Activated CD8-positive, alpha-beta T cell treated with anti-CD3 and anti-CD28 coated beads for 36 hours (primary cell): Measurements from ENCODE around the gene LRBA. TPM values are rescaled to one million over a fixed set of nuclear protein-coding genes. Genes with fewer than 3 reads are reported as not detected.

ENCODE experiments used
- ATAC-seq: fragments of 200-7000 bp; cut with Tn5 transposase; one replicate; pipeline ENCODE4 v1.10.0; 2021; ENCODE audit warnings: mild to moderate bottlenecking, moderate library complexity
- CTCF ChIA-PET: fragments of 350-600 bp; sonication (Branson Sonifier 250); formaldehyde crosslinking; loops from one replicate; lab custom pipeline; 2021; ENCODE audit warnings: antibody characterized with exemption; lab: Charles Lee
- POLR2A ChIA-PET: fragments of 350-600 bp; sonication (Branson Sonifier 250); formaldehyde crosslinking; loops from one replicate; lab custom pipeline; 2021; ENCODE audit warnings: antibody characterized with exemption; lab: Charles Lee
- DNase-seq: peaks from one replicate; pipeline ENCODE4 v3.0.0-alpha.2; 2020
- H3K27ac Mint-ChIP-seq: one replicate; pipeline ENCODE4 v1.8.0; 2021; ENCODE audit warnings: mild to moderate bottlenecking, mixed read lengths
- H3K27me3 Mint-ChIP-seq: one replicate; pipeline ENCODE4 v1.8.0; 2021; ENCODE audit warnings: mixed read lengths
- H3K36me3 Mint-ChIP-seq: one replicate; pipeline ENCODE4 v1.8.0; 2021; ENCODE audit warnings: low read depth, mixed read lengths
- H3K4me1 Mint-ChIP-seq: one replicate; pipeline ENCODE4 v1.8.0; 2021; ENCODE audit warnings: low read depth, mixed read lengths
- H3K4me3 Mint-ChIP-seq: one replicate; pipeline ENCODE4 v1.8.0; 2021; ENCODE audit warnings: mild to moderate bottlenecking, moderate library complexity, mixed read lengths
- H3K9me3 Mint-ChIP-seq: one replicate; pipeline ENCODE4 v1.8.0; 2021; ENCODE audit warnings: mixed read lengths
- intact Hi-C: fragments of 100-400 bp; cut with micrococcal nuclease; formaldehyde crosslinking; loops from one replicate; pipeline ENCODE4 v1.10.0; 2022
- total RNA-seq, 2 experiments: library from RNA; stranded (reverse); gene quantifications; one replicate each; pipeline ENCODE4 v1.2.3, GENCODE V29; 2021
- TF ChIP-seq, protein P1 (sequence below): fragments of 200-600 bp; IDR thresholded peaks from one replicate; pipeline ENCODE4 v1.8.0; 2022; ENCODE audit warnings: antibody characterized with exemption, mild to moderate bottlenecking

Gene LRBA
- total RNA-seq, 2 experiments from 2014 or later = 48.1 to 52.5 TPM

DNA sequence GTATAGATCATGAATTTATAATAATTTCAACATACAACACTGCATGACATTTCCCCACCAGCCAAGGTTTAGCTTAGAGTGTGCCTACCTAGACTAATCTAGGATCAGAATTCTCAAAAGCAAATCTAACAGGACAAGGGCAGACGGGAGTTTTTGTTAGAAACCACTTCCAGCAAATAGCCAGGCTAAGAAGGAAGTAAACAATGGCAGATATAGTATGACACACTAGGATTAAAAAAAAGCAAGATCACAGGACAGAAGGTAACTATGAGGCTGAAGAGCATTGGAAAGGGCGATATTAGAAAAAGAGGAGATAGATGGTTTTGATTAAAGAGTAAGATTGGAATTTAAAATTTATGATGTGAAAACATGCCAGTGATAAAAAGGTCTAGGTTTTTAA lies 124.8 kb downstream of the LRBA start:
- POLR2A ChIA-PET = no interaction called here
- CTCF ChIA-PET = no interaction called here

DNA sequence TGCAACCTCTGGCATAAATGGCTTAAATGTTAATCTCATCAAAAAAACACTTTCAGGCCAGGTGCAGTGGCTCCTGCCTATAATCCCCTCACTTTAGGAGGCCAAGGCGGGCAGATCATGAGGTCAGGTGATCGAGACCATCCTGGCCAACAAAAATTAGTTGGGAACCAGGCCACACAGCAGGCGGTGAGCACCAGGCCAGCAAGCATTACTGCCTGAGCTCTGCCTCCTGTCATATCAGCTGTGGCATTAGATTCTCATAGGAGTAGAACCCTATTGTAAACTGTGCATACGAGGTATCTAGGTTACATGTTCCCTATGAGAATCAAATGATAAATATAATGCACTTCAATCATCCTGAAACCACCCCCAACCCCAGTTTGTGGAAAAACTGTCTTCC lies 125.8 kb downstream of the LRBA start:
- ChIA-PET POLR2A (no interaction called here), CTCF (interaction anchor here (1.1 kb wide), 1 partner anchor 14 kb away, joined by 3 read pairs; no protein-coding TSS in a partner anchor)
- H3K27ac Mint-ChIP-seq = no peak overlapping the region
- H3K36me3 Mint-ChIP-seq = peaks cover 30% of the 10 kb centered on the region
- peaks cover 32% of the 10 kb centered on the region for H3K4me1 Mint-ChIP-seq
- DNase-seq = no peak
- no peak for ATAC-seq
- H3K4me3 Mint-ChIP-seq = no peak overlapping the region
- no peaks in the 10 kb centered on the region for H3K27me3 Mint-ChIP-seq
- TF ChIP-seq, protein P1, sequence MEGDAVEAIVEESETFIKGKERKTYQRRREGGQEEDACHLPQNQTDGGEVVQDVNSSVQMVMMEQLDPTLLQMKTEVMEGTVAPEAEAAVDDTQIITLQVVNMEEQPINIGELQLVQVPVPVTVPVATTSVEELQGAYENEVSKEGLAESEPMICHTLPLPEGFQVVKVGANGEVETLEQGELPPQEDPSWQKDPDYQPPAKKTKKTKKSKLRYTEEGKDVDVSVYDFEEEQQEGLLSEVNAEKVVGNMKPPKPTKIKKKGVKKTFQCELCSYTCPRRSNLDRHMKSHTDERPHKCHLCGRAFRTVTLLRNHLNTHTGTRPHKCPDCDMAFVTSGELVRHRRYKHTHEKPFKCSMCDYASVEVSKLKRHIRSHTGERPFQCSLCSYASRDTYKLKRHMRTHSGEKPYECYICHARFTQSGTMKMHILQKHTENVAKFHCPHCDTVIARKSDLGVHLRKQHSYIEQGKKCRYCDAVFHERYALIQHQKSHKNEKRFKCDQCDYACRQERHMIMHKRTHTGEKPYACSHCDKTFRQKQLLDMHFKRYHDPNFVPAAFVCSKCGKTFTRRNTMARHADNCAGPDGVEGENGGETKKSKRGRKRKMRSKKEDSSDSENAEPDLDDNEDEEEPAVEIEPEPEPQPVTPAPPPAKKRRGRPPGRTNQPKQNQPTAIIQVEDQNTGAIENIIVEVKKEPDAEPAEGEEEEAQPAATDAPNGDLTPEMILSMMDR = no peak
- intact Hi-C loops = no loop called here
- H3K9me3 Mint-ChIP-seq = no peaks in the 10 kb centered on the region

More for the DNA sequence above, 124.8 kb downstream of the LRBA start:
- TF ChIP-seq, protein P1 = no peak
- H3K9me3 Mint-ChIP-seq = no peaks in the 10 kb centered on the region
- H3K27me3 Mint-ChIP-seq = no peaks in the 10 kb centered on the region
- H3K36me3 Mint-ChIP-seq = peaks cover 30% of the 10 kb centered on the region
- DNase-seq (no peak), ATAC-seq (no peak)
- H3K27ac Mint-ChIP-seq = no peak overlapping the region
- H3K4me3 Mint-ChIP-seq = no peak overlapping the region
- peaks cover 28% of the 10 kb centered on the region for H3K4me1 Mint-ChIP-seq
- intact Hi-C loops = no loop called here

DNA sequence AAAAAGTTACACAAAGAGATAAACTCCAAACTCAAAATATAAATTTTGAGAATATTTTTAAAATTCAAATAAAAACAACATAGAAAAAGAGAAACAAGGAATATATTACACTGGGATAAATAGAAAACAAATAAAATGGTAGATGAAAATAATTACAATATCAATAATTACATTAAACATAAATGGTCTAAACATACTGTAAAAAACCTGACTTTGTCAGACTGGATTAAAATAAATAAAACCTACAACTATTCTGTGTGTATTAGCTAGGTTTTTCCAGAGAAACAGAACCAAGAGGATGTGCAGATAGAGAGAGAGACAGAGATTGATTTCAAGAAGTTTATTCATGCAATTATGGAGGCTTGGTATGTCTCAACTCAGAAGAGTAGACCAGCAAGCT lies 126.5 kb downstream of the LRBA start:
- no peaks in the 10 kb centered on the region for H3K27me3 Mint-ChIP-seq
- CTCF ChIA-PET = interaction anchor here (1.1 to 1.5 kb wide), 2 partner anchors 15 to 22 kb away, joined by 3 to 4 read pairs; no protein-coding TSS in a partner anchor
- H3K36me3 Mint-ChIP-seq = peaks cover 25% of the 10 kb centered on the region
- intact Hi-C loops = no loop called here
- no peak for ATAC-seq
- POLR2A ChIA-PET = no interaction called here
- peaks cover 35% of the 10 kb centered on the region for H3K4me1 Mint-ChIP-seq
- H3K27ac Mint-ChIP-seq = no peak overlapping the region
- TF ChIP-seq, protein P1 = no peak
- no peaks in the 10 kb centered on the region for H3K9me3 Mint-ChIP-seq
- no peak overlapping the region for H3K4me3 Mint-ChIP-seq
- DNase-seq = no peak

DNA sequence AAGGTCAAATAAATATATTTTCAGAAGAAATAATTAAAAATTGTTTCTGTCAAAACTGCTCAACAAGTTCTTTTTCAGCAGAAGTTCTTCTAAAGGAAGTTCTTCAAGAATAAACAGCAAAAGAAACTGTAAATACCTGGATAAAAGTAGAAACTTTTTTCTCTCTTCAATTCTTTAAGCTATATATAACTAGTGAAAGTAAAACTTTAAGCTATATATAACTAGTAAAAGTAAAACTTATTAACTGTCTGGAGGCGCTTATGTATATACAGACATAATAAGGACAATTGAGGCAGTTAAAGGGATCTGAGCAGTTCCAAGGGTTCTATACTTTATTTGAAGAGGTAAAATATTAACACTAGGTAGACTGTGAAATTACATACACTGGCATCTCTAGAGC lies 126.9 kb downstream of the LRBA start:
- CTCF ChIA-PET = interaction anchor here (1.1 to 1.5 kb wide), 2 partner anchors 15 to 21 kb away, joined by 3 to 4 read pairs; no protein-coding TSS in a partner anchor
- peaks cover 23% of the 10 kb centered on the region for H3K36me3 Mint-ChIP-seq
- TF ChIP-seq, protein P1 = no peak
- H3K9me3 Mint-ChIP-seq = no peaks in the 10 kb centered on the region
- H3K27me3 Mint-ChIP-seq = no peaks in the 10 kb centered on the region
- peaks cover 35% of the 10 kb centered on the region for H3K4me1 Mint-ChIP-seq
- ATAC-seq = no peak
- H3K4me3 Mint-ChIP-seq = no peak overlapping the region
- POLR2A ChIA-PET = no interaction called here
- intact Hi-C loops = no loop called here
- H3K27ac Mint-ChIP-seq = no peak overlapping the region
- no peak for DNase-seq

DNA sequence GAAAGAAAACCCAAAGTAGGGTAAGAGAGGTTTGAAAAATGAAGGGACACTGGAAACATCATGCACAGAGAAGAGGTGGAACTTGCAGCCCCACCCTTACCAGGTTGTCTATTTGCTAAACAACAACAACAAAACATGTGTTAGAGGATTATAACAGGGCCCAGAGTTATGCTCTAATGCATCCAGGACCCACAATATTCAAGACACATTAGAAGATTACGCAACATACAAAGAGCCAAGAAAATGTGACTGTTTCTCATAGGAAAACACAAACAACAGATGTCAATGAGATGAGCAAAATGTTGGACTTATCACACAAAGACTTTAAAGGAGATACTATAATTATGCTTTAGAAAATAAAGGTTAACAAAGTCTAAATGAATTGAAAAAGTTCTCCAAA lies 128.5 kb downstream of the LRBA start:
- DNase-seq (no peak), ATAC-seq (no peak)
- no peaks in the 10 kb centered on the region for H3K27me3 Mint-ChIP-seq
- TF ChIP-seq, protein P1 = no peak
- no peak overlapping the region for H3K4me3 Mint-ChIP-seq
- H3K36me3 Mint-ChIP-seq = peaks cover 20% of the 10 kb centered on the region
- ChIA-PET POLR2A (no interaction called here), CTCF (no interaction called here)
- intact Hi-C loops = no loop called here
- H3K9me3 Mint-ChIP-seq = no peaks in the 10 kb centered on the region
- H3K4me1 Mint-ChIP-seq = peaks cover 35% of the 10 kb centered on the region
- peak overlapping the region; percentile 1 for H3K27ac Mint-ChIP-seq
